GM18870 (cell line): Measurements from ENCODE around the gene D2HGDH.
"Not testable (repeated sequence)": the region's sequence is repeated elsewhere in the genome, so short reads cannot be mapped to it uniquely, and the experiment has no call there.

Source experiments
- ATAC-seq: cut with Tn5 transposase; IDR thresholded peaks from one replicate; pipeline ENCODE4 v1.9.1; 2021; ENCODE audit warnings: moderate library complexity; ENCODE audit not compliant: unreplicated experiment

The D2HGDH gene

DNA sequence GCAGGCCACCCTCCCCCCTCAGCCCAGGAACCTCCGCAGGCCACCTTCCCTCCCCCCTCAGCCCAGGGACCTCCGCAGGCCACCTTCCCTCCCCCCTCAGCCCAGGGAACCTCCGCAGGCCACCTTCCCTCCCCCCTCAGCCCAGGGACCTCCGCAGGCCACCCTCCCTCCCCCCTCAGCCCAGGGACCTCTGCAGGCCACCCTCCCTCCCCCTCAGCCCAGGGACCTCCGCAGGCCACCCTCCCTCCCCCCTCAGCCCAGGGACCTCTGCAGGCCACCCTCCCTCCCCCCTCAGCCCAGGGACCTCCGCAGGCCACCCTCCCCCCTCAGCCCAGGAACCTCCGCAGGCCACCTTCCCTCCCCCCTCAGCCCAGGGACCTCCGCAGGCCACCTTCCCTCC lies 71.8 kb downstream of the D2HGDH start:
- ATAC-seq: not testable (repeated sequence)

GRCh38 chr2:241808051-241808720 lies 73.8 kb downstream of the D2HGDH start:
- ATAC-seq: no peak

GRCh38 chr2:241808721-241809382 lies 74.4 kb downstream of the D2HGDH start, which contains the start of gene NEU4:
Gene NEU4 (plus strand): TSS chr2:241809193. CDS start chr2:241814485, 5,292 bp downstream.
- ATAC-seq: no peak

GRCh38 chr2:241809383-241810306 lies 75.2 kb downstream of the D2HGDH start:
- ATAC-seq: no peak

DNA sequence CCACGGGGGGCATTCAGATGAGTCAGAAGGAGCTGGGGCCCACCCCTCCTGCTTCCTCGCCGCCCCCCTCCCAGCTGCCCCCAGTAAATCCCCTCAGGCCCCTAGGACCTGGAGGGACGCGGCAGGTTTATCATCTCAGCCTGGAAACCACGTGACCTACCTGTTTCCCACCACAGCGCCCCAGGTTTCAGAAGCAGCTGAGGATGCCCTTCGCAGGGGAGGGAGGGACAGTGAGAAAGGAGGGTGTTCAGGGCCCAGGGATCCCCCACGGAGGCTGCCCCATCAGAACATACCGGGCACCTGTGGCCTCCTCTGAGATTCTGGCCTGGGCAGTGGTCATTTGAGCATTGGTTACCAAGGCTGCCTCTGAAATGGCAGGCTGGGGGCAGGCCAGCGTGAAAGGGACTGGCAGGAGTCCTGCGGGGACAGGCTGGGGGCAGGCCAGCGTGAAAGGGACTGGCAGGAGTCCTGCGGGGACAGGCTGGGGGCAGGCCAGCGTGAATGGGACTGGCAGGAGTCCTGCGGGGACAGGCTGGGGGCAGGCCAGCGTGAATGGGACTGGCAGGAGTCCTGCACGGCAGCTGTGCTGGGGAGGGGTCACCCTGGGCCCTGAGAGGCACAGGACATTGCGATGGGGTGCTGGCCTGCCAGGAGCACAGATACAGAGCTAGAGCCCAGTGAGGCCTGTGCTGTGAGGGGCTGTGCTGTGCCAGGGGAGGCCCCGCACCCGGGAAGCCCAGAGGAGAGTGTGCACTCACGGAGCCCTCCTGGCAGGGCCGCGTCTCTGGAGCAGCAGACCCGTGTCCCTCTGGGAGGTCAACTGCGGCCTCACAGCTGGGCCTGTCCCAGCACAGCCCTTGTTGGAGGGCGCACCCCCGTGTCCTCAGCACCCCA lies 76.1 kb downstream of the D2HGDH start:
- ATAC-seq: no peak

GRCh38 chr2:241811201-241811951 lies 76.9 kb downstream of the D2HGDH start:
- no peak for ATAC-seq

GRCh38 chr2:241811952-241812729 lies 77.7 kb downstream of the D2HGDH start:
- ATAC-seq: no peak

DNA sequence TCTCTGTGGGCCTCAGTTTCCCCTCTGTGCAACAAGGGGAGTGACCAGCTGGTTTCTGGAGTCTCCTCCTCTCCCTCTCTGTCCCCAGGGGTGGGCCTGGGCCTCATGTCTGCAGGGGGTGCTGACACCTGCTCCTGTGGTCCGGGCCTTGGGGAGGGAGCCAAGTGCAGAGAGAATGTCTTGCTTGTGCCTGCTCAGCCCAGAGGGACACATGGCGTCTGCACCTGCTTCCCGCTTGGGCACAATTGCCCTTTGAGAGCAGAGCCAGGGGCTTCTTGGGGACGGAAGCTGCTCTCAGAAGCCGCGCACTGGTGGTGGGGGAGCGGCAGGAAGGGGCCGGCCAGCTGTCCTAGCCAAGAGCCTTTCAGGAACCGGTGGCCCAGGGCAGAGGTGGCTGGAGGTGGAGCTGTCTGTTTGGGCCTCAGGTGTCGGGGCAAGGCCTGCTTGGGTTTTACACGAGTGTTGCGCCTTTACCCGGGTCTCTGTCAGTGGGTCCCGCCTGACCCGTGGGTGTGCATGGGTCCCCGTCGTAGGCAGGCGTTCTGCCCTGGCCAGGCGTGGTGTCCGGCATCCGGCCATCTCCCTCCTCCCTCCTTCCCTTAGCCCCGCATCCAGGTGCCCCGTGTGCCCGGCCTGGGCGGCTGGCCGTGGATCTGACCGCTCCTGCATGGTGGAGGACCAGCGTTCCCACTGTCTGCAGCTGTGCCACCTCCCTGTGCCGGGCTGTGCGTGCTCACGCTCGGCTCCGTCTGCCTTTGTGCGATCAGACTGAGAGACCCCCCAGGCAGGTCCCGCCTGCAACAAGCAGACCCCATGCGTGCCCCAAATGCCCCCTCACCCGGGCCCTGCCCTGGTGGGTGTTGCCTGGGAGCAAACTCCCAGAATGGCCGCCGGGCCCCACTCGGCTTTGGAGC lies 78.6 kb downstream of the D2HGDH start:
- no peak for ATAC-seq

DNA sequence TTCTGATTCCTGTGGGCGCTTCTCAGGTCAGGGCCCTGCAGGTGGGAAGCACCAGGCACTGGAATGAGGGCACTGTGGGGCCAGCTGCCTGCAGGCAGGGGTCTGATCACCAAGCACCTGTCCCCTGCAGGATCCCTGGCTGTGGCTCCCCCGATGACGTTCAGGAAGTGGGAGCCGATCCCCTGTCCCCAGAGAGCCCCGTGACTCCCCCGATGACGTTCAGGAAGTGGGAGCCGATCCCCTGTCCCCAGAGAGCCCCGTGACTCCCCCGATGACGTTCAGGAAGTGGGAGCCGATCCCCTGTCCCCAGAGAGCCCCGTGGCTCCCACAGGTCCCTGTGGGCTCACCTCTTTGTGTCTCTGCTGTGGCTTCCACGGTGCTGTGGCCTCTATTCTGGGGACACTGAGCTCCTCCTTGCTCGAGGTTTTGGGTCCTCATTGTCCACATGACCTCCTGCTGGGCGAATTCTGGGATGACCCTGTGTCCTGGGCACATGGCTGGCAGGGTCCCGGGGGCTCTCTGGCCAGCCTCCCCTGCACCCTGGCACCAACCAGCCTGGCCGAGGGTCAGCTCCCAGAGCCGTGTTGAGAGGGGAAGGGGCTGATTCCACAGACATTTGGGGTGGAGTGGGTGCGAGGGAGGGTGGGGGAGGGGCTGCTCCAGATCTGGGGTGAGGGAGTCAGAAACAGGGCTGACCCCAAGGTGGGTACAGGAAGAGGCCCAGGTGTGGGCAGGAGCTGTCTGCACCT lies 79.4 kb downstream of the D2HGDH start:
- ATAC-seq: no peak

GRCh38 chr2:241814393-241814642 lies 79.9 kb downstream of the D2HGDH start:
- ATAC-seq: no peak

- no peak for ATAC-seq
Measured at GRCh38 chr2:241814643-241815476, 80.4 kb downstream of the D2HGDH start.

- ATAC-seq: no peak
Measured at GRCh38 chr2:241815477-241816430, 81.3 kb downstream of the D2HGDH start.

GRCh38 chr2:241816431-241817121 lies 82.1 kb downstream of the D2HGDH start:
- ATAC-seq: no peak

GRCh38 chr2:241817126-241817820 lies 82.8 kb downstream of the D2HGDH start:
- ATAC-seq: no peak
